HG03571 (cell line): Measurements from ENCODE around the gene ANKRD49.

Source experiments
- ATAC-seq: cut with Tn5 transposase; IDR thresholded peaks from one replicate; pipeline ENCODE4 v1.9.1; 2021; ENCODE audit not compliant: unreplicated experiment

Gene ANKRD49

GRCh38 chr11:94543695-94544645 is 50.2 kb downstream of the ANKRD49 start, which contains the start of gene FUT4:
TSS of gene FUT4 (plus strand) at chr11:94543921. CDS start at chr11:94544134, 213 bp downstream.
- ATAC-seq: peak; percentile 77

GRCh38 chr11:94544646-94545263 is 51.0 kb downstream of the ANKRD49 start:
- ATAC-seq: peak; percentile 2

GRCh38 chr11:94545264-94546161 is 51.7 kb downstream of the ANKRD49 start:
- ATAC-seq: no peak

- ATAC-seq: no peak
Observed at GRCh38 chr11:94546162-94546470, 52.3 kb downstream of the ANKRD49 start.

- ATAC-seq: no peak
Observed at GRCh38 chr11:94546886-94547285, 53.1 kb downstream of the ANKRD49 start.

- no peak for ATAC-seq
Observed at GRCh38 chr11:94549146-94549545, 55.4 kb downstream of the ANKRD49 start.
